Stomach (tissue), 19 donors: ENCODE measurements around the gene DSE. TPM values are rescaled to one million over a fixed set of nuclear protein-coding genes. Genes with fewer than 3 reads are reported as not detected.
"Not testable (repeated sequence)": the region's sequence is repeated elsewhere in the genome, so short reads cannot be mapped to it uniquely, and the experiment has no call there.

ENCODE experiments used
- DNase-seq, 2 donors: peaks; one replicate each; pipeline versions ENCODE4 v3.0.0 to v3.0.0-alpha.2; 2013 to 2019
- H3K27ac ChIP-seq, 5 donors: fragments of 200-600 bp in 4 of 5; sonication (generic) in 4 of 5; one replicate each; pipeline ENCODE4 v1.5.1; 2013 to 2019; ENCODE audit warnings: mild to moderate bottlenecking in 1 of 5, moderate library complexity in 1 of 5
- H3K27me3 ChIP-seq, 3 donors: fragments of 200-600 bp; sonication (generic); one replicate each; pipeline ENCODE4 v1.5.1; 2017 to 2019; ENCODE audit warnings: mixed run types in 1 of 3
- H3K36me3 ChIP-seq, 4 donors: fragments of 200-600 bp; sonication (generic); 1 replicate in 3 of 4; 2 replicates in 1 of 4; pipeline ENCODE4 v1.5.1; 2016 to 2019
- H3K4me1 ChIP-seq, 4 donors: fragments of 200-600 bp; sonication (generic); one replicate each; pipeline ENCODE4 v1.5.1; 2016 to 2019
- H3K4me3 ChIP-seq, 4 donors: fragments of 200-600 bp; sonication (generic) in 3 of 4; one replicate each; pipeline ENCODE4 v1.5.1; 2016 to 2019; ENCODE audit warnings: mild to moderate bottlenecking in 1 of 4
- H3K9me3 ChIP-seq, 4 donors: fragments of 200-600 bp; sonication (generic); one replicate each; pipeline ENCODE4 v1.5.1; 2016 to 2019
- EP300 ChIP-seq: sonication (generic); formaldehyde crosslinking; IDR thresholded peaks from one replicate; pipeline ENCODE4 v1.6.1; 2017; ENCODE audit warnings: antibody characterized with exemption
- POLR2A ChIP-seq, 4 donors: fragments of 450-650 bp; IDR thresholded peaks; one replicate each; pipeline ENCODE4 v1.6.1; 2016; ENCODE audit warnings: antibody characterized with exemption in 4 of 4, control low read depth in 2 of 4, mild to moderate bottlenecking in 1 of 4, moderate library complexity in 1 of 4
- POLR2AphosphoS5 ChIP-seq, 3 donors: sonication (generic); formaldehyde crosslinking; IDR thresholded peaks; one replicate each; pipeline ENCODE4 v1.6.1; 2016; ENCODE audit warnings: antibody characterized with exemption in 3 of 3
- WGBS, 5 donors: extraction: QIAGEN DNeasy Blood & Tissue Kit in 3 of 5; methylation state at CpG; one replicate each; pipeline versions ENCODE4 v1.1.5 to v1.1.7; 2013 to 2018; 5-methylcytosine and 5-hydroxymethylcytosine counted together
- intact Hi-C: fragments of 100-400 bp; cut with DNase I; formaldehyde crosslinking; loops from one replicate; pipeline ENCODE4 v1.15.1; 2023; ENCODE audit warnings: low total_unique reads
- long read RNA-seq, 10 donors: transcript quantifications; one replicate each; lab custom pipeline, GENCODE V29; 2026
- polyA plus RNA-seq, 3 donors: library from polyadenylated mRNA; stranded (reverse); fragments of 200-250 nt; gene quantifications; one replicate each; pipeline ENCODE4 v1.2.3, GENCODE V29; 2013
- total RNA-seq, 5 donors: library from RNA; depleted of rRNA; stranded (reverse); fragments of >200 nt; gene quantifications; one replicate each; pipeline versions ENCODE4 v1.1.0 to v1.2.3, GENCODE V29; 2014 to 2016
- TF ChIP-seq, protein P1 (sequence below), 7 experiments: fragments of 450-650 bp in 4 of 7; fragments of 200-600 bp in 3 of 7; sonication (generic) in 3 of 7; IDR thresholded peaks; one replicate each; pipeline ENCODE4 v1.5.1; 2016 to 2019; ENCODE audit warnings: antibody characterized with exemption in 7 of 7, control low read depth in 2 of 7, mild to moderate bottlenecking in 1 of 7
- donor health status: healthy with polysubstance abuse.
- donor health status: Bipolar disorder and iron deficiency.
- donor health status: healthy.

The DSE gene
- total RNA-seq (10 to 100 TPM in 4 of 5 donors, 1 to 10 TPM in 1; 3.8 to 39.8 (median 15.8) TPM), polyA plus RNA-seq (10 to 100 TPM in 1 of 3 donors, 1 to 10 TPM in 2; 3.9 to 10.7 (median 7.7) TPM)
- long read RNA-seq, donor 1, full-length matches to known transcripts: 2 of 2 reads
- long read RNA-seq, donor 1, partial matches to known transcripts: 0 of 2 reads
- long read RNA-seq, donor 1, other reads (novel, unspliced or antisense): 0 of 2 reads
- long read RNA-seq, donor 2, full-length matches to known transcripts: 1 of 1 reads
- long read RNA-seq, donor 2, partial matches to known transcripts: 0 of 1 reads
- long read RNA-seq, donor 2, other reads (novel, unspliced or antisense): 0 of 1 reads
- long read RNA-seq, donor 3: 0 reads
- long read RNA-seq, donor 4, partial matches to known transcripts: 0 of 1 reads
- long read RNA-seq, donor 4, other reads (novel, unspliced or antisense): 0 of 1 reads
- long read RNA-seq, donor 5, full-length matches to known transcripts: 2 of 2 reads
- long read RNA-seq, donor 5, partial matches to known transcripts: 0 of 2 reads
- long read RNA-seq, donor 5, other reads (novel, unspliced or antisense): 0 of 2 reads
- long read RNA-seq, donor 6, full-length matches to known transcripts: 2 of 12 reads
- long read RNA-seq, donor 6, partial matches to known transcripts: 10 of 12 reads
- long read RNA-seq, donor 6, other reads (novel, unspliced or antisense): 0 of 12 reads
- long read RNA-seq, donor 7, partial matches to known transcripts: 0 of 1 reads
- long read RNA-seq, donor 7, other reads (novel, unspliced or antisense): 0 of 1 reads
- long read RNA-seq, donor 8: 0 reads
- long read RNA-seq, donor 9, full-length matches to known transcripts: 2 of 2 reads
- long read RNA-seq, donor 9, partial matches to known transcripts: 0 of 2 reads
- long read RNA-seq, donor 9, other reads (novel, unspliced or antisense): 0 of 2 reads
- long read RNA-seq, donor 10: 0 reads

GRCh38 chr6:116370760-116371119 lies at the start of gene DSE:
DSE (plus strand) TSS chr6:116370947; CDS start chr6:116399251, 28,304 bp downstream.
- 0 to 2% (median 1%) methylated on average over 19 to 43 of the region's 43 CpGs for WGBS, 5 donors
- no peak for TF ChIP-seq EP300
- TF ChIP-seq POLR2AphosphoS5 (IDR thresholded peaks at IDR 0.05): peak; percentile 74 to 79 (median 75)
- H3K9me3 ChIP-seq: no peaks in the 10 kb centered on the region

DNA sequence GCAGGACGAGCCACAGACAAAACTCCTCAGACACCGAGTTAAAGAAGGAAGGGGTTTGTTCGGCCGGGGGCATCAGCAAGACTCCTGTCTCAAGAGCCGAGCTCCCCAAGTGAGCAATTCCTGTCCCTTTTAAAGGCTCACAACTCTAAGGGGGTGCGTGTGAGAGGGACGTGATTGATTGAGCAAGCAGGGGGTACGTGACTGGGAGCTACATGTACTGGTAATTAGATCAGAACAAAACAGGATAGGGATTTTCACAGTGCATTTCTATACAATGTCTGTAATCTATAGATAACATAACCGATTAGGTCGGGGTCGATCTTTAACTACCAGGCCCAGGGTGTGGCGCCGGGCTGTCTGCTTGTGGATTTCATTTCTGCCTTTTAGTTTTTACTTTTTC lies 48.8 kb upstream of the DSE start:
- H3K4me1 ChIP-seq: peaks cover 0 to 18% (median 2%) of the 10 kb centered on the region in 4 donors
- H3K4me3 ChIP-seq, H3K27ac ChIP-seq, DNase-seq, H3K36me3 ChIP-seq, intact Hi-C loops, H3K27me3 ChIP-seq, H3K9me3 ChIP-seq: not testable (repeated sequence)
- 80 to 91% (median 83%) methylated on average over 13 of the region's 13 CpGs for WGBS, 5 donors

More at GRCh38 chr6:116370760-116371119, at the start of gene DSE:
- Histone ChIP-seq H3K27me3 (peaks cover 0 to 5% (median 0%) of the 10 kb centered on the region in 3 donors), H3K4me1 (peaks cover 7 to 33% (median 9%) of the 10 kb centered on the region in 4 donors), H3K36me3 (no peaks in the 10 kb centered on the region), H3K4me3 (peak within 1 kb of the TSS; percentile 77 to 85 (median 81)), H3K27ac (peak within 1 kb of the TSS; percentile 78 to 95 (median 92))
- intact Hi-C loops: no loop called here
- DNase-seq: peak; percentile 67 to 95

GRCh38 chr6:116323863-116324262 lies 46.9 kb upstream of the DSE start:
- peaks cover 0 to 18% (median 4%) of the 10 kb centered on the region in 4 donors for H3K4me1 ChIP-seq
- H3K36me3 ChIP-seq: no peaks in the 10 kb centered on the region
- H3K9me3 ChIP-seq: no peaks in the 10 kb centered on the region
- no peak overlapping the region for H3K4me3 ChIP-seq
- no peak overlapping the region for H3K27ac ChIP-seq
- intact Hi-C loops: no loop called here
- no peak for DNase-seq
- WGBS, 5 donors: 87 to 100% (median 97%) methylated on average over 1 of the region's 1 CpG
- H3K27me3 ChIP-seq: no peaks in the 10 kb centered on the region
- TF ChIP-seq POLR2A (IDR thresholded peaks at IDR 0.05) (no peak), EP300 (no peak), POLR2AphosphoS5 (IDR thresholded peaks at IDR 0.05) (no peak)
- TF ChIP-seq, protein P1, sequence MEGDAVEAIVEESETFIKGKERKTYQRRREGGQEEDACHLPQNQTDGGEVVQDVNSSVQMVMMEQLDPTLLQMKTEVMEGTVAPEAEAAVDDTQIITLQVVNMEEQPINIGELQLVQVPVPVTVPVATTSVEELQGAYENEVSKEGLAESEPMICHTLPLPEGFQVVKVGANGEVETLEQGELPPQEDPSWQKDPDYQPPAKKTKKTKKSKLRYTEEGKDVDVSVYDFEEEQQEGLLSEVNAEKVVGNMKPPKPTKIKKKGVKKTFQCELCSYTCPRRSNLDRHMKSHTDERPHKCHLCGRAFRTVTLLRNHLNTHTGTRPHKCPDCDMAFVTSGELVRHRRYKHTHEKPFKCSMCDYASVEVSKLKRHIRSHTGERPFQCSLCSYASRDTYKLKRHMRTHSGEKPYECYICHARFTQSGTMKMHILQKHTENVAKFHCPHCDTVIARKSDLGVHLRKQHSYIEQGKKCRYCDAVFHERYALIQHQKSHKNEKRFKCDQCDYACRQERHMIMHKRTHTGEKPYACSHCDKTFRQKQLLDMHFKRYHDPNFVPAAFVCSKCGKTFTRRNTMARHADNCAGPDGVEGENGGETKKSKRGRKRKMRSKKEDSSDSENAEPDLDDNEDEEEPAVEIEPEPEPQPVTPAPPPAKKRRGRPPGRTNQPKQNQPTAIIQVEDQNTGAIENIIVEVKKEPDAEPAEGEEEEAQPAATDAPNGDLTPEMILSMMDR (IDR thresholded peaks at IDR 0.05): no peak

DNA sequence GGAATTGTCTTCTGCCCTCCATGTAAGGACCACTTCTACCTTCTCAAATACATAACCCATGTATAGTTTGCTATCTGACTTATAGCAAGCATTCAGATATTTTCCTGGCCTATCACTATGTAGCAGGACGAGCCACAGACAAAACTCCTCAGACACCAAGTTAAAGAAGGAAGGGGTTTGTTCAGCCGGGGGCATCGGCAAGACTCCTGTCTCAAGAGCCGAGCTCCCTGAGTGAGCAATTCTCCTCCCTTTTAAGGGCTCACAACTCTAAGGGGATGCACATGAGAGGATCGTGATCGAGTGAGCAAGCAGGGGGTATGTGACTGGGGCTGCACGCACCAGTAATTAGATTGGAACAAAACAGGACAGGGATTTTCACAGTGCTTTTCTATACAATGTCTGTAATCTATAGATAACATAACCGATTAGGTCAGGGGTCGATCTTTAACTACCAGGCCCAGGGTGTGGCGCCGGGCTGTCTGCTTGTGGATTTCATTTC lies 45.1 kb upstream of the DSE start:
- intact Hi-C loops, H3K36me3 ChIP-seq, H3K27ac ChIP-seq, H3K9me3 ChIP-seq, H3K4me3 ChIP-seq, H3K4me1 ChIP-seq, H3K27me3 ChIP-seq, DNase-seq: not testable (repeated sequence)
- 95 to 97% (median 96%) methylated on average over 9 to 11 of the region's 11 CpGs for WGBS, 5 donors

- intact Hi-C loops: no loop called here
- DNase-seq: peak in 1 of 2 donors; percentile 17
- WGBS, 5 donors: 57 to 95% (median 87%) methylated on average over 7 of the region's 7 CpGs
- Histone ChIP-seq H3K4me1 (peaks cover 0 to 9% (median 4%) of the 10 kb centered on the region in 4 donors), H3K4me3 (no peak overlapping the region), H3K36me3 (no peaks in the 10 kb centered on the region), H3K27ac (no peak overlapping the region), H3K27me3 (no peaks in the 10 kb centered on the region), H3K9me3 (no peaks in the 10 kb centered on the region)
- TF ChIP-seq POLR2A (IDR thresholded peaks at IDR 0.05) (no peak), EP300 (no peak), POLR2AphosphoS5 (IDR thresholded peaks at IDR 0.05) (no peak)
- TF ChIP-seq, protein P1 (IDR thresholded peaks at IDR 0.05): no peak
These were observed 44.5 kb upstream of the DSE start for GRCh38 chr6:116326181-116326671.
